NCI-H1694 (cell line): Measurements from ENCODE around the gene RANBP17.
"Not testable (repeated sequence)": the region's sequence is repeated elsewhere in the genome, so short reads cannot be mapped to it uniquely, and the experiment has no call there.

ENCODE experiments used
- DNase-seq: peaks from one replicate; lab custom pipeline; 2025; lab: John Stamatoyannopoulos, UW

RANBP17 gene

GRCh38 chr5:170861917-170862766 lies at the start of gene RANBP17:
Gene RANBP17, plus strand, starts transcription at chr5:170862018.
- DNase-seq = peak; percentile 9

GRCh38 chr5:170813231-170813630 lies 48.6 kb upstream of the RANBP17 start:
- no peak for DNase-seq

GRCh38 chr5:170817195-170817594 lies 44.6 kb upstream of the RANBP17 start:
- no peak for DNase-seq

- no peak for DNase-seq
These were observed 43.6 kb upstream of the RANBP17 start for GRCh38 chr5:170818232-170818631.

GRCh38 chr5:170819824-170820223 lies 42.0 kb upstream of the RANBP17 start:
- no peak for DNase-seq

GRCh38 chr5:170821257-170821800 lies 40.5 kb upstream of the RANBP17 start:
- no peak for DNase-seq

- no peak for DNase-seq
These were observed 35.7 kb upstream of the RANBP17 start for GRCh38 chr5:170826117-170826516.

GRCh38 chr5:170832241-170832640 lies 29.6 kb upstream of the RANBP17 start:
- no peak for DNase-seq

- not testable (repeated sequence) for DNase-seq
These were observed 27.8 kb upstream of the RANBP17 start for GRCh38 chr5:170833981-170834380.

- DNase-seq = no peak
These were observed 25.6 kb upstream of the RANBP17 start for GRCh38 chr5:170836226-170836625.

- no peak for DNase-seq
These were observed 17.9 kb upstream of the RANBP17 start for GRCh38 chr5:170843870-170844269.

- DNase-seq = no peak
These were observed 17.2 kb upstream of the RANBP17 start for GRCh38 chr5:170844651-170845050.

- DNase-seq = no peak
These were observed 15.4 kb upstream of the RANBP17 start for GRCh38 chr5:170846416-170846815.

- DNase-seq = no peak
These were observed 15.0 kb upstream of the RANBP17 start for GRCh38 chr5:170846846-170847245.

- DNase-seq = no peak
These were observed 13.8 kb upstream of the RANBP17 start for GRCh38 chr5:170848033-170848432.

GRCh38 chr5:170849374-170849773 lies 12.4 kb upstream of the RANBP17 start:
- no peak for DNase-seq

GRCh38 chr5:170854566-170854965 lies 7.3 kb upstream of the RANBP17 start:
- DNase-seq = no peak

- DNase-seq = no peak
These were observed 4.8 kb upstream of the RANBP17 start for GRCh38 chr5:170857066-170857465.

GRCh38 chr5:170860415-170860814 lies 1.4 kb upstream of the RANBP17 start:
- no peak for DNase-seq

GRCh38 chr5:170860818-170861666 lies 776 bp upstream of the RANBP17 start:
- DNase-seq = no peak

- DNase-seq = no peak
These were observed 226 bp upstream of the RANBP17 start for GRCh38 chr5:170861667-170861916.

GRCh38 chr5:170863646-170864045 lies 1.8 kb downstream of the RANBP17 start:
- no peak for DNase-seq

GRCh38 chr5:170865622-170866021 lies 3.8 kb downstream of the RANBP17 start:
- no peak for DNase-seq
